Measurements from ENCODE around the gene PHF2.
"Not testable (repeated sequence)": the region's sequence is repeated elsewhere in the genome, so short reads cannot be mapped to it uniquely, and the experiment has no call there.

PHF2 gene

DNA sequence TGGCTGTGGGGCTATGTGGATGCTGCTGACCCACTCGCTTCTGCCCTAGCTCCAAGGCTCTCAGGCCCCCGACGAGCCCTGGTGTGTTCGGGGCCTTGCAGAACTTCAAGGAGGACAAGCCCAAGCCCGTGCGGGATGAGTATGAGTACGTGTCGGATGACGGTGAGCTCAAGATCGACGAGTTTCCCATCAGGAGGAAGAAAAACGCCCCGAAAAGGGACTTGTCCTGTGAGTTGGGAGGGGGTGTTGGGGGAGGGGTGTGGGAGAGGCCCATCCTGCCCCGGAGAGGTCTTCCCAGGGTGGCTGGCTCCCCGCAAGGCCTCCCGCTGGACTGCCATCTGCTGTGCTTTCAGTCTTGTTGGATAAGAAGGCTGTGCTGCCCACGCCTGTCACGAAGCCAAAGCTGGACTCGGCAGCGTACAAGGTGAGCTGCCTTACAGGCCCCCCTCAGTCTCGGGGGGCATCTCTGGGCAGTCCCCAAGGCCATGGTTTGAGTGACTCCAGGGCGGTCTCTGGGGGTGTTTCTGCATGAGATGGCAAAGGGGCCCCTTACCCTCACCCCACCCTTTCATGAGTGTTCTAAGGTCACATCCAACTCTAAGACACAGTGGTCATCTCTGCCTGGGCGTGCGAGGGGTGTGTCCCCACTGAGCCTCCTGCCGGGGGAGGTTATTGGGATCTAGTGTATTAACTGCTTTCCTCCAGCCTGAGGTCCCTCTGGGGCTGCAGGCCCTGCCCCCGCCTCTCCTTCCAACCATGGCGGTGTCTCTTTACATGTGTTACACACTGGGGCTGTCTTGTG, 89.5 kb downstream of the PHF2 start:
- DNase-seq (ENCODE audit: low read depth in 2 of 2) = no peak

DNA sequence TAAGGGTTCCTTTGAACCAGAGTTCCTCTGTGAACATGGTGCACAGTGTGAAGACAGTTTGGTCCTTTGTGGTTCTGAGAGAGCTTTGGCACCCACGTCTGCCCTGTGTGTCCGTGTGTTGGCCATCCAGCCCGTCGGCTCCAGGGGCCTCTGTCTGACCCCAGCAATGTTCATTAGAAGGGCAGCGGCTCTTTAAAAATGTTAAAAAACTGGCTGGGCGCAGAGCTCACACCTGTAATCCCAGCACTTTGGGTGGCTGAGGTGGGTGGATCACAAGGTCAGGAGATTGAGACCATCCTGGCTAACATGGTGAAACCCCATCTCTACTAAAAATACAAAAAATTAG, 90.0 kb downstream of the PHF2 start:
- not testable (repeated sequence) for DNase-seq (ENCODE audit: low read depth in 2 of 2)

DNA sequence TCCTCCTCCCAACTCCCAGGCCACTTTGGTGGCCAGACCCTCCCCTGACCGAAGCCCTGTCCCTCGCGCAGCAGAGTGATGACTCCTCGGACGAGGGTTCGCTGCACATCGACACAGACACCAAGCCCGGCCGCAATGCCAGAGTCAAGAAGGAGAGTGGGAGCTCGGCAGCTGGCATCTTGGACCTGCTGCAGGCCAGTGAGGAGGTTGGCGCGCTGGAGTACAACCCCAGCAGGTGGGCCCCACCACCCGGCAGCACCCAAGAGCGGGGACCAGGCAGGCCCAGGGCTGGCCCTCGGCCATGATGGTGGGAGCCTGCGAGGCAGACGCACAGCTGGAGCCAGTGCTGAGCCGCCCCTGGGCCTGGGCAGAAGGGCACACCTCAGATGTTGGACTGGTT, 90.6 kb downstream of the PHF2 start:
- no peak for DNase-seq (ENCODE audit: low read depth in 2 of 2)

DNA sequence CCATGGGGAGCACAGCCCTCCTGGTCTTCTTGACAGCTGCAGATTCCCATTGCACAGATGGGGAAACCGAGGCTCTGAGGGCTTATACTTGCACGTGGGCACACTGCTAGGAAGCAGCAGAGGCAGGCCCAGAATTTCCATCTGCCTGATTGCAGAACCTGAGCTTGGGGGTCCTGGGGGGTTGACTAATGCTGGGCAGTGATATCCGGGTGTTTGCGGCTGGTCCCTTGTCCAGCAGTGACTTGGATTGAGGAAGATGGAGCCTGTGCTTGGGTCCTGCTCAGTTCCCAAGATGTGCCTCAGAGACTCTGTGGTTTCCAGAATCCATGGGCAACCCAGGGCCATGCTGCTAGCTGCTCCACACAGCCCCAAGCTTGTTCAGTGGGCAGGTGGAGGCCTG, 91.2 kb downstream of the PHF2 start:
- no peak for DNase-seq (ENCODE audit: low read depth in 2 of 2)

DNA sequence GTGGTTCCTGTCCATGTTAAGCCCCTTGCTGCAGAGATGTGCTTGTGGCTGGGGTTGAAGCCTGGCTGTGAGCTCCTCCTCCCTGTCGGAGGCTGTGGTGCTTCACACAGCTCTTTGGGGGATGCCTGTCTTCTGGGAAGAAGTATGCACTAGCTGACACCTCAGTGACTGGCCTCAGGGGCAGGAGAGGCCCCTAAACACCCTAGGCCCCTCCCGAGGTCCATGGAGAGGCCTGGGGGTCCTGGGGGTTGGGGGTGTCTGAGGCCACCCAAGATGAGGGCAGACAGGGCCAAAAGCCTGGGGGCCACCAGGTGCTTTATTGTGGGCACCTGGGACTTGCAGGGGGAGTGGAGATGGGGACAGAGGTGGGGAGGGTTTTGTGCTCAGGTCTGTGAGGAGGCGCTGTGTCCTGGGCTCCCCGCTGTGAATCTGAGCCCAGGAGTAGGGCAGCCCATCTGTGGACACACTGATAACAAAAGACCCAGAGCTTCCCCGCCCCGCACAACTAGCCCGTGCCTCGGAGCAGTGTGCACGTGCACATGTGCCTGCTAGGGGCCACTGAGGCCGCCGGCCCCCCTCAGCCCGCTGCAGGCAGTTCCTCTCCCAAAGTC, 92.0 kb downstream of the PHF2 start:
- DNase-seq (ENCODE audit: low read depth in 2 of 2) = no peak

DNA sequence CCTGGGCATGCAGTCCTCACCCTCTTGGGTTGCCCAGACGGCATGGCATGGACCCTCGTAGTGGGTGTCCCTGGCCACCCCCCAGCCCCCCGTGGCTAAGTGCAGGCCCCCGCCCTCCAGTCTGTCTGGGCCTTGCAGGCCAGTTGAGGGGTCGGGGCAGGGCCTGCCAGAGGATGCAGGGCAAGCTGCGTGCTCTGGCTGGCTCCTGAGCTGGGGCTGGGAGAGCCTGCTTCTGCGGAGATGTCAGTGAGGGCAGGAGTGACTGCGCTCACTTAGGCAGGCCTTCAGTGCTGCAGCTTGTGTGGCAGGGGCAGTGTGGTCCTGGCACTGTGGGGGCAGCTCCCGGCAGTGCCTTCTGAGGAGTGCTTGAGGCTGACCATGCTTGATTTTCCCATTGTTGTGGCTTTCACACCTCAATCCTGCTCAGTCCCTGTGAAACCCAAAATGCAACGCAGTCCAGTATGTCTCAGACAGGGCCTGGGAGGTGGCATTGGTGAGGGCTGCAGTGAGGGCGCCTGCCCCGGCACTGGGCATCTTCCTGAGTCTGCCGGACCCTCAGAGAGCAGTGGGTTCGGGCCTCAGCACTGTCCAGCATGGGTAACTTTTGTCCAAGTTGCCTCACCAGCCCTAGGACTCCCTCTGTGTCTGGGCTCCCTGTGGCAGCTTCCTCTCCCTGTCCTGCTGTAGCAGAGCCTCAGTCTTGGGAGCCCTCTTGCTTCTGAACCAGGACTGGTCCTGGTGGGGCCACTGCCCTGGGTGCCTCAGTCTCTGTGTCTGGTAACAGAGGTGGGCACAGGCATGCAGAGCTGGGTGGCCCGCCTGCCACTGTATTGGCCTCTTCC, 93.0 kb downstream of the PHF2 start:
- no peak for DNase-seq (ENCODE audit: low read depth in 2 of 2)

DNA sequence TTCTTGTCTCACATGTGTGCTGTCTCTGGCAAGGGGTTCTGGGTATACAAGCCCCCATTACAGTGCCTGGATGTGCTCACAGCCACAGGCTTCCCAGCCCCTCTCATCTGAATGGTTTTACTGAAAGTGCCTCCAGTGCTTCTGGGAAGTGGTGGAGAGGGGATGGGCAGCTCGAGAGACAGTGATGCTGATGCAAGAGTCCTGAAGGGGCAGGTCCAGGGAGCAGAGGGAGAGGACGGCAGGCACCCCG, 93.5 kb downstream of the PHF2 start:
- DNase-seq (ENCODE audit: low read depth in 2 of 2) = no peak

DNA sequence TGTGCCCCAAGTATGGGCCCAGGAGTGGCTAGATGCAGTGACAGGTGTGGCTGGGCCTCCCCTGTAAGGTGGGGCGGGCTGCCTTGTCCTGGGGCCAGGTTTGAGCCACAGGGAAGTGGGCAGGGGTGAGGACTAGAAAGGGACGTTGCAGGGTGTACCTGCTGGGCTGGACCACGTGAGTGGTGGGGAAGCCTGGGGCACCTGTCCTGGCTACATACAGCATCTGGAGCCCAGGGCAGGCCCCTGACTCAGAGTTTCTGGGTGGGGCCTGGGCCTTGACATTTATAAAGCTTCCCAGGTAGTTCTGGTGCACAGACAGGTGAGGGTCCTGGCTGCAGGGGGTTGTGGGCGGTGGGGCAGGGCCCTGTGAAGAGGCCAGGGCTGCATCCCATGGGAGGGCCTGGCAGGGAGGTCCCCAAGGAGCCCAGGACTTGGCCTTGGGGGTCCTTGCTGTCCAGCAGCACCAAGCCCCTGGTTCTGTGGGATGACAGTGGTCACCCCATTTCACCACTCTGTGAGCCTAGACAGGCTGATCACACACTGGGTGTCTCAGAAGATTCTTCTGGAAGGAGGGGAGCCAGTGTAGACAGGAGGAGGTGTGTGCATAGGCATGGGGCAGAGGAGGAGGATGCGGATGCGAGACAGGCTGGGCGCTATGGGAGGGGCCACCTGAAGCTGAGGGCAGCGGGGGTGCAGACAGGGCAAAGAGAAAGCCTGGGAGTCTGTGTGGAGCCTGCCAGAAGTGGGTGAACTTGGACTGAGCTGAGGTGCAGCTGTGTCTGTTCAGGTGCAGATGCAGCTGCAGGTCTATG, 94.0 kb downstream of the PHF2 start:
- DNase-seq (ENCODE audit: low read depth in 2 of 2) = no peak

DNA sequence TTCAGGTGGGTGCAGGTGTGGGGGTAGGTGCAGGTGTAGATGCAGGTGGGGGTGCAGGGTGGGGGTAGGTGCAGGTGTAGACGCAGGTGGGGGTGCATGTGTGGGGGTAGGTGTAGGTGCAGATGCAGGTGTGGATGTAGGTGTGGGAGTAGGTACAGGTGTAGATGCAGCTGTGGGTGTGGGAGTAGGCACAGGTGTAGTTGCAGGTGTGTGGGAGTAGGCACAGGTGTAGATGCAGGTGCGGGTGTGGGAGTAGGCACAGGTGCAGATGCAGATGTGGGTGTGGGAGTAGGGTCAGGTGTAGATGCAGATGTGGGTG, 94.6 kb downstream of the PHF2 start:
- DNase-seq (ENCODE audit: low read depth in 2 of 2) = no peak

DNA sequence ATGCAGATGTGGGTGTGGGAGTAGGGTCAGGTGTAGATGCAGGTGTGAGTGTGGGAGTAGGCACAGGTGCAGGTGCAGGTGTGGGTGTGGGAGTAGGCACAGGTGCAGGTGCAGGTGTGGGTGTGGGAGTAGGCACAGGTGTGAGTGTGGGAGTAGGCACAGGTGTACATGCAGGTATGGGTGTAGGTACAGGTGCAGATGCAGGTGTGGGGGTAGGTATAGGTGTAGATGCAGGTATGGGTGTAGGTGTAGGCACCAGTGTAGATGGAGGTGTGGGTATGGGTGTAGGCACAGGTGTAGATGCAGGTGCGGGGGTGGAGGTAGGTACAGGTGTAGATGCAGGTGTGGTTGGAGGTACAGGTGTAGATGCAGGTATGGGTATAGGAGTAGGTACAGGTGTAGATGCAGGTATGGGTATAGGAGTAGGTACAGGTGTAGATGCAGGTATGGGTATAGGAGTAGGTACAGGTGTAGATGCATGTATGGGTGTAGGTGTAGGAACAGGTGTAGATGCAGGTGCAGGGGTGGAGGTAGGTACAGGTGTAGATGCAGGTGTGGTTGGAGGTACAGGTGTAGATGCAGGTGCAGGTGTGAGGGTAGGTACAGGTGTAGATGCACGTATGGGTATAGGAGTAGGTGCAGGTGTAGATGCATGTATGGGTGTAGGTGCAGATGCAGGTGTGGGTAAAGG, 96.1 kb downstream of the PHF2 start:
- not testable (repeated sequence) for DNase-seq (ENCODE audit: low read depth in 2 of 2)

DNA sequence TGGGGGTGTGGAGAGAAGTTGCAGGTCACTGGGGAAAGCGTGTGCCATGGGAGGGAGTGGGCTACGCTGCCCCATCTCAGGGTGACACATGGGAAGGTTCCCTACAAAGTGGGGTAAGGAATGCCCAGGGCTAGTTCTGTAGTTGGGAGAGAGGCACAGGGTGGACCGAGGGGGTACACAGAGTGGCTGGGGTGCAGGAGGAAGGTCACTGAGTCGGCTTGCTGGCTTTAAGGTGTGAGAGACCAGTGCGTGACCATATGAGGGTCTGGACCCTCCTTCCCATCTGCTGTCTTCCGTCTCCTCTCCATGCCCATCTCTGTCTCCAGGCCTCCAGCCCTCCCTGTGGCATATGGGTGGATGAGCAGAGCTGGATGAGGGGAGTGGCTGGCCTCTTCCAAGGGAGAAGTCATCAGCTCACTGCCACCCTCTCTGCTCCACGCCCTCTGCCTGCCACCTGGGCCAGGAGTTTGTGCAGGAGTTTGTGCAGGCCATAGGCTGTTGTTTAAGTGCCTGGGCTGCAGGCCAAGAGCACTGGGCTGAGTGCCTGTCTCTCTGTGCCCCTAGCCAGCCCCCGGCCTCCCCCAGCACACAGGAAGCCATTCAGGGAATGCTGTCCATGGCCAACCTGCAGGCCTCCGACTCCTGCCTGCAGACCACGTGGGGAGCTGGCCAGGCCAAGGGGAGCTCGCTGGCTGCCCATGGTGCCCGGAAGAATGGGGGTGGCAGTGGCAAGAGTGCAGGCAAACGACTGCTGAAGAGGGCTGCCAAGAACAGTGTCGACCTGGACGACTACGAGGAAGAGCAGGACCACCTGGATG, 96.8 kb downstream of the PHF2 start:
- no peak for DNase-seq (ENCODE audit: low read depth in 2 of 2)

DNA sequence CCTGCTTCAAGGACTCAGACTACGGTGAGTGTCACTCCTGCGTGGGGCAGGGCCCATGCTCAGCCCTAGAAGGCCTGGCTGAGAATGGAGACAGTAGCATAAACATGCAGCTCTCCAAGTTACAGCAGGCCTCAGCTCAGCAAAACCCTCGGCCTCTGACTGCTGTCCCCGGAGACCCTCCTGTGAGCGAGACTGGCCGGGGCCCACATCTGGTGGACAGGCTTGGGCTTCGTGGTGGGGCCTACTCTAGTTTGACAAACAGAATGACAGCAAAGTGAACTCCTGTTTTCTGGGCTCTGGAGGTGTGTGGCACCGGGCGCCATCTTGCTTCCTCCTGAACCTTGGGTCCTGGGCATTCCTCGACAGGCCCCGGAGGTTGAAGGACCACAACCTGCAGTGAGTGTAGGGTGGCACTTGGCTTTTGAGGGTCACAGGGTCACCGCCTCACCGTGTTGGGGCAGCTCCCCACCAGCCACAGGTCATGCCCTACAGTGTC, 97.5 kb downstream of the PHF2 start:
- DNase-seq (ENCODE audit: low read depth in 2 of 2) = no peak

DNA sequence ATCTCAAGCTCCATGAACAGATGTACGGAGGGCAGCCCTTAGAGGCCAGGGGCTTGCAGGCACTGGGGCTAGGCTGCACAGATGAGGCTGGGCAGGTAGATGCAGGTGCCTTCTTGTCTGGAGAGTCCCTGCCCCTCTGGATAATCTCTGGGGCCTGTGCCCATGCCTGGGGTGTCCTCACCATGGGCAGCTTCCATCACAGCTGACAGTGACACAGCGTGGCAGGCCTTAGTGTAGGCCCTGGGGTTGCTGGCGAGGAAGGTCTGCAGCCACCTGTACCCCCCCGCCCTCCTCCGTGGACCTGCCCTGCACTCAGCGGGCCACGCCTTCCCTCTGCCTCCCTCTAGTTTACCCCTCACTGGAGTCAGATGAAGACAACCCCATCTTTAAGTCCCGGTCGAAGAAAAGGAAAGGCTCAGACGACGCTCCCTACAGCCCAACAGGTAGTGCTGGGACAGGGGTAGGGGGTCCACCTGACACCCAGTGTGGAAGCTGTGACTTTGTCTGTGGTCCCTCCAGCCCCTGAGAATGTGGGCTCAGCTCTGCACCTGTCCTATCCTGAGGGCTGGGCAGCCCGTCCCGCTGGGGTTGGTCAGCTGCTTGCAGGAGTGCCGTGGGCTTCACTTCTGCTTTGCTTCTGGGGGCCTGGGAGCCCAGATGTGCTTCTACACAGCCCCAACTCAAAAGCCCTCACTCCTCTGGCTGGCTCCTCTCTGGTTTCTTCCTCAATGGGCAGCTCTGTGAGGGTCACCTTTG, 98.4 kb downstream of the PHF2 start:
- DNase-seq (ENCODE audit: low read depth in 2 of 2) = no peak

DNA sequence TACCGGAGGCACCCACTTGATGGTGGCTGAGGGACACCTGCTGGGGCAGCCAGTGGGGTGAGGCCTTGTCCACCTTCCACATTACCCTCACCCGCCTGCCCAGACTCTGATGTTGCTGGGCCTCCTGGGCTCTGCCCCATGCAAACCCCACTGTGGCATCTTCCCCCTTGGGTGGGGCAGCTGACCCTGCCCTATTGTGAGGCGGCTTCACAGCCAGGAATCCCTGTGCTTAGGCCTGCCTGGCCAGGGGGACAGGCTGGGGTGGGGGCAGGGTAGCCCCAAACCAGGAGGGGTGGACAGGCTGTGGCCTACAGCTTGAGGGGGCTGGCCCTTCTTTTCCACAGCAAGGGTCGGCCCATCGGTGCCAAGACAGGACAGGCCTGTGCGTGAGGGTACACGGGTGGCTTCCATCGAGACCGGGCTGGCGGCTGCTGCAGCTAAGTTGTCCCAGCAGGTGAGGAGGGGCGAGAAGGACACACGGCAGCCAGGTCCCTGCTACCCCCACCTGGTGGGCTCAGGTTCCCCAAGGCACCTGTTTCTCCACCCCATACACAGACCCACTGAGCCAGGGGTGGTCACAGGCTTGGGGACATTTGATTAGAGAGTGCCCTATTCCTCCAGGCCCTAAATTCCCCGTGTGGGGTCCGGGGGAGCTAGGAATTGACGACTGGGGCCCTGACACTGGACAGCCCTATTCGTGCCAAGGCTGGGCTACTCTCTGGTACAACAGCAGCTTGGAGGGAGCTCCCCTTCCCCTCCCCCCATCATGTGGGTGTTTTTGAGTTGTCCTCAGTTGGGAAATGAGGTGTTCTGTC, 99.2 kb downstream of the PHF2 start:
- no peak for DNase-seq (ENCODE audit: low read depth in 2 of 2)

DNA sequence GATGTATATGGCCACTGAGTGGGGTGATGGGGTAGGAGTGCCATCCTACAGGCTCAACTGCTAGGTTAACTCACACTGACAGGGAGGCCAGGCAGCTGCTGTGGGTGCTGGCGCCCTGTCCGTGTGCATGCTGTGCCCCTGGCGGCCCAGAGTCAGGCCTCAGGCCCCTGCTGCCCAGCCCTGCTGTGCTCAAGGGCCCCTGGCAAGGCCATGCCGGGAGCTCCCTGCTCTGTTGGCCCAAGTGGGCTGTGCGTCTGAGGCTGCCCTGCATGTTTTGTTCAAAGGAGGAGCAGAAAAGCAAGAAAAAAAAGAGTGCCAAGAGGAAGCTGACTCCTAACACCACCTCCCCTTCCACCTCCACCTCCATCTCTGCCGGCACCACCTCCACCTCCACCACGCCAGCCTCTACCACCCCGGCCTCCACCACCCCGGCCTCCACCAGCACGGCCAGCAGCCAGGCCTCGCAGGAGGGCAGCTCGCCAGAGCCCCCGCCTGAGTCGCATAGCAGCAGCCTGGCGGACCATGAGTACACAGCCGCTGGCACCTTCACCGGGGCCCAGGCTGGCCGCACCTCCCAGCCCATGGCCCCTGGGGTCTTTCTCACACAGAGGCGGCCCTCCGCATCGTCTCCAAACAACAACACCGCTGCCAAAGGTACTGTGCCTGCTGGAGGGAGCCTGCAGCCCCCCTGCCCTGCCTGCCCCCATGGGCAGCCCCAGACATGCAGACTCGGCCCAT, 100.1 kb downstream of the PHF2 start:
- DNase-seq (ENCODE audit: low read depth in 2 of 2) = no peak

DNA sequence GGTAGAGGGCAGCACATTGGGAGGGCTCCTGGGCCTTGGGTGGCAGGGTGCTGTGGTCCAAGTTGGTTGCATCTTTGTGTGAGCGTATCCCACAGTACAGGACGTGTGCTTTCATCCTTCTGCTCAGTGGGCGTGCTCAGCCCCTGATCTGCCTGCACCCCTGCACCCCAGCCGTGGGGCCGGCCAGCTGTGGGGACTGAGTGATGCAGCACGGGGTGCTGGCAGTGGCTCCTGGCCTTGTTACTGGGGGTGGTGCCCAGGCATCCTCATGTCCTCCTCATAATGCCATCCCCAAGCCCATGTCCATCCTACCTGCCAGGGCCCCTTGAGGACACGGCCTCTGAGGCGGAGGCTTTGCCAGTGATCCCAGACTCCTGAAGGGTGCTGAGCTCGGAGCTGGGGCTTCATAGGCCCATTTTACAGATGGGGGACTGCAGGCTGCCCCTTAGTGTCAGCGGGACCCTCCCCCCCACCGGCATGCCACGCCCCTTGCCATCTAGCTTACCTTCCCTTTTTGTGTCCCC, 100.7 kb downstream of the PHF2 start:
- DNase-seq (ENCODE audit: low read depth in 2 of 2) = no peak

DNA sequence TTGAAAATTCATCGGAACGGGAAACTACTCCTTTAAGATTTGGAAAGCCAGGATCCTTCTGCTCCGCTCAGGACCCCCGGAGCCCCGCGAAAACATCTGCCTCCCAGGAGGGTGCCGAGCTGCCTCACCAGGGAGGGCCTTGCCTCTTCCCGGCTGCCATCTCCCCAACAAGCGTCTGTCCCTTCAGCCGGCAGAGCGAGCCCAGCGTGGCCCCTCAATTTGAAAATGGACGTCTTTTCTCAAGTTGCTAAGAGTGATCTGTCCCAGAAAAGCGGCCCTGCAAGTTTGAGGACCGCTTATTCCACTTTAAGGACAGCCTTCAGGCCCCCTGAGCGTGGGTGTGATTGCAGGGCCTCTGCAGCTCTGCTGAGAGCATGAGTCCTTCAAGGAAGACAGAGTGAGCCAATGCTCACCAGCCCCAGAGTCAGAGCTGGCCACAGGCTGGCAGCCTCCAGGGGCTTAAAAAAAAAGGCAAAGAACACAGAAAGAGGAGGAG, 101.3 kb downstream of the PHF2 start:
- no peak for DNase-seq (ENCODE audit: low read depth in 2 of 2)
